Medulla oblongata (tissue), 1 donor: ENCODE data around the gene CTRB2.
"Not testable (repeated sequence)": the region's sequence is repeated elsewhere in the genome, so short reads cannot be mapped to it uniquely, and the experiment has no call there.

Source experiments
- DNase-seq: peaks from one replicate; pipeline ENCODE4 v3.0.0-alpha.2; 2015; ENCODE audit errors: extremely low spot score

Gene CTRB2

DNA sequence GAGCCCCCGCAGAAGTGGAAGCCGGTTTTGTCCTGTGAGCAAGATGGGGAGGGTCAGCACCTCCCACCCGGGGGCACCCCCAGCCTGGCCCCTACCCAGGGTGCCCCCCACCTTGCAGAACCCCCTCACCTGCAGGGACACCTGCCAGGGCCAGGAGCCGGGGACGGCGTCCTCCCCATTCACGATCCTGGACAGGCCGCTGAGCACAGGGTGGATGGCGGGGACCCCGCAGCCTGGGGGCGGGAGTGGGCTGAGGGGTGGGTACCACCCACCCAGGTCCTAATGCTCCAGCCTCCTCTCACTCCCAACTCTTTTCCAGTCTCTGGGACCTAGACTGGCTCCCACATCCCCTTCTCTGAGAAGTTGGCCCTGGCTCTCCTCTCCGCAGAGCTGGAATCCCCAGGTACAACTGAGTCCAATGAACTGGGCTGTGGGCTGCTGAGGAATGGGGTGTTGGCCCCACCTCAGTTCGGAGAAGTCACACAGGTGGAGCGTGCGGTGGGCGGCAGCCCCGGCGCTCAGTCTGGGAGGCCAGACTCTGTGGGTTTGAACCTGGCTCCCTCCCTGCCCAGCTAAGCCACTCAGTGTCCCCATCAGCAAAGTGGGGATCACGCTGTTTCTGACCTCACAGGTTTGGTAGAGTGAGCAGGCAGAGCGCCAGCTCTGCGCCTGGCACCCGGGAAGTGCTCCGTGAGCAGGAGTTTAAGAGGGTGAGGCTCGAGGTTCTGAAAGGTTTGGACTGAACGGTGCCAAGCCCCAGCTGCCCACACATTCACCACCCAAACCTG is 806 bp downstream of the CTRB2 start:
- DNase-seq, result not testable (repeated sequence)

DNA sequence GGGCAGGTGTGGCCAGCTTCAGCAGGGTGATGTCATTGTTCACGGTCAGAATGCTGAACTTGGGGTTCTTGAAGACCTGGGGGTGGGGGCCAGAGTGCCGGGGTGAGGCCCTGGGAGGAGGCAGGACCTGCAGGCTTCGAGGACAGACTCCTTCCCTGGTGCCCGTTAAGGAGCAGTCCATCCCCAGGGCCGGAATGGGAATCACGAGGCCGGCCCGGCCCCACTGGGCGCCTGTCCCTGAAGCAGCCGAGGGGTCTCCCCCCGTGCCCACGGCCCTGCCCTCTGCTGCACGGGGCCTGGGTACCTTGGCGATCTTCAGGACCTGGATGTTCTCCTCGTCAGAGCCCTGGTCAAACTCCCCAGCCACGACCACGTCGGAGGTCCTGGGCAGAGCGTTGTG is 1.5 kb downstream of the CTRB2 start:
- DNase-seq, result not testable (repeated sequence)

DNA sequence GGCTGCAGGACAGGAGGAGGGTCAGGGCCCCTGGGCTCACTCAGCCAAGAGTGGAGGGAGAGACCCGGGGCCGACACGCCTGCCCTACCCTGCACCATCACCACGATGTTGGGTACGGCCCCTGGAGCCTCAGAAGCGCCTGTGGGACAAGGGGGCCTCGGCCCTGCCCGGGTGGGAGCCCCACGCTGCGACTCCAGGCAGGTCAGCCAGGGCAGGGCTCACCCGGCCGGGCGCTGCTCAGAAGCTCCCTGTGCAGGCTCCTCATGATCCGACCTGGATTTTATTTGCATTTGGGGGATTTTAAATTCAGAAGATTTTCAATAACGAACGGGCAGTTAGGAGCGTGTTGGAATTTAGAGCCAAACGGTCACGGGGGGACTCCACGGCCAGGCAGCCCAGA is 2.1 kb downstream of the CTRB2 start:
- not testable (repeated sequence) for DNase-seq

DNA sequence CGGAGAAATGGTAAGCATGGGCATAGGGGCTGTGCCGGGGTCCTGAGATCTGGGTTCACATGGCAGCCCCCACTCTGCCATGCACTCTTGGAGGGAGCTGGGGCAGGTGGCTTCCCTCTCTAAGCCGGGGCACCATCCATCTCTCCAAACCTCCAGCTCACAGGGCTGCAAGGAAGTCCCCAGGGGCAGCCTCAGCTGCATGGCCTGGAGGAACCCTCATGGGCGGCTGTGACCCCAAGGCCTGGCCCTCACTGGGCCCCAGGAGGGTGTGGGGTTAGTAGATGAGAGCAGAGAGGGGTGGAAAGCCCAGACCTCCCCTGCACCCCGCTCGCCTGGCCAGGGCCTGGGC is 2.6 kb downstream of the CTRB2 start:
- no peak for DNase-seq

DNA sequence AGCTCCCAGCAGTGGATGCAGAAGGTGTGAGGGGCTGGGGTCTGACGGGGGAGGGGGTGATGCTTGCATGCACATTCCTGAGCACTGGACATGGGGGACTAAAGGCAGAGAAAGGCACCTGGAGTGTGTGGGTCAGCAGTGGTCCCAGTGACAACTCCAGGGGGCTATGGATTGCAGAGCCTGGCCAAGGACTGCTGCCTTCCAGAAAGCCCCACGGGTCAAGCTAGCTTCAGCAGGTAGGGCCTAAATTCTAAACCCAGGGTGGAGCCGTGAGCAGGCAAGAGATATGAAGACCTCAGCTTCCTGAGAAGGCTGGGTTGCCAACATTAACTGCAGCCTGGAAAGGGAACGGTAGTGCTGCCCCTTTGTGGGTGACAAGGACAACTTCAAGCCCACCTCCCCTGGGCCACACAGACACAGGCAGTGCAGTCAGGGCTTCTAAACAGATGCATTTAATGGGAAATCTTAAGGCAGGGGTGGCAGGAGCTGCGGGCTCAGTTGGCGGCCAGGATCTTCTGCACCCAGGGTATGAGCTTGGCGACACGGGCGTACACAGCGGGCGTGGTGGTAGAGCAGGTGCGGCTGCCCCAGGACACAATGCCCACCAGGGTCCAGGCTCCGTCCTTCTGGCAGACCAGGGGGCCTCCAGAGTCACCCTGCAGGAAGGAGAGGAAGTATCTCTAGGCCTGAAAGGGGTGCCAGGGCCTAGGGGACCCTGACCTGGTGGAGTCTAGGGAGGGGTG is 3.1 kb downstream of the CTRB2 start:
- no peak for DNase-seq

DNA sequence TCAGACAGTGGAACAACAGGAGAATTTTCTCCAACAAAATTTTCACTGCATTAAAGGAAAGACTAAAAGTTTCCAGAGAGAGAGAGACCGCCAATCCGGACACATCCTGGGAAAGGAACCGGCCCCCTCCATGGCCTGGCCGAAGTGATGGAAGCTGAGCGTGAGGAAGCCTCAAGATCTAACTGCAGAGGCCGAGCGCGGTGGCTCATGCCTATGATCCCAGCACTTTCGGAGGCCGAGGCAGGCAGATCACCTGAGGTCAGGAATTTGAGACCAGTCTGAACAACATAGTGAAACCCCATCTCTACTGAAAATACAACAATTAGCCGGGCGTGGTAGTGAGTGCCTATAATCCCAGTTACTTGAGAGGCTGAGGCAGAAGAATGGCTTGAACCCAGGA is 3.9 kb downstream of the CTRB2 start:
- DNase-seq, result no peak

DNA sequence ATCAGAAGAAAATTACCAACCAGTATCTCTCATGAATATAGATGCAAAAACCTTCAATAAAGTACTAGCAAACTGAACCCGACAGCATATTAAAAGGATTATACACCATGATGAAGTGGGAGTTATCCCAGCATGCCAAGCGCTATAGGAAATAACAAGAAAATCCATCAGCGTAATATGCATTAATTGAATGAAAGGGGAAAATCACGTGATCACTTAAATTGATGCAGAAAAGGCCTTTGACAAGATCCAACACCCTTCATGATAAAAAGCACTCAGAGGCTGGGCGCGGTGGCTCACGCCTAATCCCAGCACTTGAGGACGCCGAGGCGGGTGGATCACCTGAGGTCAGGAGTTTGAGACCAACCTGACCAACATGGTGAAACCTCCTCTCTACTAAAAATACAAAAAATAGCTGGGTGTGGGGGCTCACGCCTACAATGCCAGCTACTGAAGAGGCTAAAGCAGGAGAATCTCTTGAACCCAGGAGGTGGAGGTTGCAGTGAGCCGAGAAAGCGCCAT is 4.8 kb downstream of the CTRB2 start:
- no peak for DNase-seq

DNA sequence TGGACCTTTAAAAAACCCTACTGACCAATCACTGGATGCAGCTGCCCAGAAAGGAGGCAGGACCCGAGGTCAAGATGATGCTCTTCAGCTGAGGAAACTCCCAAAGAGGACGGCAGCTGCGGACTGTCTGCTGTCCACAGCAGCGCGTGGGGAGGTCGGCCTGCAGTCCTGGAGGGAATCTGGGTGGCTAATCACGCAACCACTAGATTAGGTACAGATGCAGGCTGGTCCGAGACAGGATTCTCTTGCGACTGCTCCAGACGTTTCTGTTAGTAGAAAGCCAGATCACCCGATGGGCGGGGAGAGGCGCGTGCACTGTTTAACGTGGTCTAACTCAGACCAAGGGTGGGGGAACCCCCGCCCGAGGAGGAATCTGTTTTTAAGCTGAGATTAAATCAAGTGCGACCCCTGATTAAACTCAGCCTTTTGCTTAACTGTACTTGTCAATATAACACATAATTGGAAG is 8.8 kb downstream of the CTRB2 start:
- DNase-seq, result no peak

DNA sequence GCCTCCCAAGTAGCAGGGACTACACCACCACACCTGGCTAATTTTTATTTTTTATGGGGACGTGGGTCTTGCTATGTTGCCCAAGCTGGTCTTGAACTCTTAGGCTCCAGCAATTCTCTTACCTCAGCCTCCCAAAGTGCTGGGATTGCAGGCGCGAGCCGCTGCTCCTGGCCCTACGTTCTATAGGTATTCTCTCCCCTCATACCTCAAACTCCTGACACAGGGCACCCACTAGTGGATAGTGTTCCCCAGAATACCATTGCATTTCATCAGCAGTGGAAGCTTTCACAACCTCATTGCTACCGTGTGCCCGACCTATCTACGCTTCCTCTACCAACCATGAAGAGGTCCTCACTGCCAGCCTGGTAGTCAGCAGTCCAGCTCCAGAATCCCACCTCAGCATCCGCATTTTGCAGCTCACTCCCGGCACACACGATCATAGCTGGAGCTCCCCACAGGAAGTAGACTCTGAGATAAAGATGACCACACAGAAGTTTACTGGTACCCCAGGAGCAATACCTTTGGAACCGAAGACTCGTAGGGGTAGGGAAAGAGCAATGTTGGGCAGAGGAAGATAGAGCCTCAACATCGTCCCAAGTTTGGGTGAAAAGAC is 9.3 kb downstream of the CTRB2 start:
- DNase-seq, result no peak

DNA sequence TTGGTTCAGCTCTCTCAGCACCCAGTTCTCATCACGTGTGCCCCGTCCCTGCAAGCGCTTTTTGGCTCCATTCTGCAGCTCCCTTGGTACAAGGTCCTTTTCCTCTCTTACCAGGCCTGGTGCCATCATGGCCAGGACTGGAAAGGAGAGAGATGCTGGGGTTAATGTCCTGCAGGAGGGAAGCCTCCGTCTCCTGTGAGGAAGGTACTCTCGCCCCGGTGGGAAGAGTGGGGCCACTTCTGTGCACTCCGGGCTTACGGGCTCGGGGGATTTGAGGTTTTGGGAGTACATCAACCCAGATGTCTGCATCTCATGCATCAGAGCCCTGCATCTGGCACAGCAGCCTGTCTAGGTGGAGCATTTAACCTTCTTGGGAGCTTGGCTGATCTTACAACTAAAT is 10.1 kb downstream of the CTRB2 start:
- DNase-seq, result no peak

DNA sequence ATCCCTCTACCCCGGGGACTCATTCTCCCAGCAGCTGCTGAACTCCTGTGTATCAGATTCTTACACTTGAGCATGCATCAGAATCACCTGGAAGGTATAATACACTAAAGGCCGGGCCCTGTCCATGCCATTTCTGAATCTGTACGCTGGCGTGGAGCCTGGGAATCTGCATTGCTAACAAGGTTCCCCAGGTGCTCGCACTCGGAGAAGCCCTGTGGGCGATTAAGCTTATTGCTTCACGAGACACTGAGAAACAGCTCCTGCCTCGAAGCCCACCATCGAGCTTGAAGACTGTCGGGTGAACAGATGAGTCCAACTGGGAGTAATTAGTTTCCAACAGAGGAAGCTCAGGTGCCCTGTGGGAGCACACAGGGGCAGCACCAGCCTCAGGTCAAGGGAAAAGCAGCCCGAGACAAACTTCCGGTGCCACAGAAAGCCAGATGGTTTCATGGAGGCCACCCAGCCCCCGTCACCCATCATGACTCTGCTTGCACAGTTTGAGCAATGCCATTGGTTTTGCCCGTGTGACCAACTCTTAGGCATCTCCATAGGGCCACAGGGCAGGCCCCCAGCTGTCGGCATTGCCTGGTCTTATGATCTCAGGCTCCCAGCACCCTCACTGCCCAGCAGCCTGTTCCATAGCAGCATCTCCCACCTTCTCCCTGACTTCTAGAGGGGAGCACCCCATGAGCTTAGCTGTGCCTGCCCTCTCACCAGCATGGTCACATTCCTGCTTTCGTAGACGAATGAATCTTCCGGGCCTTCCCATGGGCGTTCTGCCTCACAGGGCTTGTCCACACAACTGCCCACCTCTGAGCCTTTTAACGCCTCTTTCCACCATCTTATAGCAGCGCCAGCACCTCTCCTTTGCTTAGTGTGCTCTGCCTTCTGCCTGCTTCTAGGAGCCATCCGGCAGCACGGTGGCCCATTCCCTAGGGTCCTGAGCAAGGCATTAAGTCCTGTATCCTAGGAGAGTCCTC is 10.9 kb downstream of the CTRB2 start:
- DNase-seq, result no peak

DNA sequence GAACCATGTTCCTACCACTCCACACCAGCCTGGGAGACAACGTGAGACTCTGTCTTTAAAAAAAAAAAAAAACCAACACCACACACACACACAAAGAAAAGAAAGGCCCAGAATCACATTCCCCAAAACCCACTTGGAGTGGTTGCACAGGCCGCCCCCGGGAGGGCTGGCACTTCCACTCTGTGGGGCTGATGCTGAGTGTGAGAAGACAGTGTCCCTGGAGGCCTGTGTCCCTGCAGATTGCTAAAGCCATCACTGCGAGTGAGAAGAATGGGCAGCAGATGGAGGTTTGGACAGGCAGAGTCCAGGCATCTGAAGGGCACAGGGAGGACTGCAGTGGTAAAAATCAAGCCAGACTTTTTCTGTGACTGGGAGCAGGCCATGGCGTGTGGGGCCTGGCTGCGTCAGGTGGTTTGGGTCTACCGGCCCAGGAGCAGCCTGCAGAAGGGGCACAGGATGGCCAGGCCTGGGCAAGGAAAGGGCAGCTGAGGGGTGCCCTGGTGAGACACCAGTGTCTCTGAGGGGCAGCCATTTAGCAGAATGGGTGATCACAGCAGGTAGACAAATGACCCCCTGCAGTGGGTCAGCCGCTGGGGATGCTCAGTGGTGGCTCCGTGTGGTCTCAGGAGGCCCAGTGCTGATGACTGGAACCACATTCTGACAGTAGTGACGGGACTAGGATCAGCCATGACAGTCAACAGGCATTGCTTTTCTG is 13.1 kb downstream of the CTRB2 start:
- no peak for DNase-seq

DNA sequence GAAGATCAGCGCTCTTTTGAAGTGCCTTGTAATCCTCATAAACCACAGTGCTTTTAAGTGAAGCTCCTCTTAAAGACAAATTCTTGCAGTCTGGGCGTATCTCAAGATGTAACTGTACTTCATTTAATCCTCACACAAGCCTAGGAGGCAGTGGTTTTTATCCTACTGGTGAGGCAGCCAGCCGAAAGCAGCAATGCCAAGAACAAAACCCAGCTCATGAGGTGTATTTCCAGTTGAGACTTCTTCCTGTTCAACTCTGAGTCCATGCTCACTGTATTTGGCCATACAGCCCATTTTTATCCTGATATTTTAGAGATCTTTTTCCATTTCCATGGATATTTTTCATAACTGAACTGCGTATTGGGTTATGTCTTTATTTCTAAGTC is 13.7 kb downstream of the CTRB2 start:
- no peak for DNase-seq

DNA sequence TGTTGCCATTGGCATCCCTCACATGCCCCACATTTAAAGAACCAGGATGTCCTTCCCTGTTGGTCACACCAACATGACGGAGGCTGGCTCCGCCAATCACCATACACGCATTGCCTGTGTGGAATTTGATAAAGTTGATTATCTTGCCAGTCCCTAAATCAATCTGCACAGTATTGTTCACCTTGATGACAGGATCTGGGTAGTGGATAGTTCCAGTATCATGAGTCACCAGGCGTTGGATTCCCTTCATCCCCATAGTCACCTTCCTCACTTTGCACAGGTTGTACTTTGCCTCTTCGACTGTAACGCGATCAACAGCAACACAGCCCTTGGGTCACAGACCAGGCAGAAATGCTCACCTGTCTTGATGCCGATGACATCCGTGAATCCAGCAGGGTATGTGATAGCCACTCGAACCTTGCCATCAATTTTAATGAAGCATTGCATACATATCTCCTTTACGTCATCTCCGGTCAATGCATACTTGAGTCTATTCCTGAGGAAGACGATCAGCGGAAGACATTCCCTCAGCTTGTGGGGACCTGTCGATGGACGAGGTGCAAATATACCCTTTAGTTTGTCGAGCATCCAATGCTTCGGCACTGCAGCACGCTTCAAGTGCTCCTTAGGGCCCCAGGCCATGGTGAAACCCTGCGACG is 14.2 kb downstream of the CTRB2 start:
- DNase-seq, result no peak

DNA sequence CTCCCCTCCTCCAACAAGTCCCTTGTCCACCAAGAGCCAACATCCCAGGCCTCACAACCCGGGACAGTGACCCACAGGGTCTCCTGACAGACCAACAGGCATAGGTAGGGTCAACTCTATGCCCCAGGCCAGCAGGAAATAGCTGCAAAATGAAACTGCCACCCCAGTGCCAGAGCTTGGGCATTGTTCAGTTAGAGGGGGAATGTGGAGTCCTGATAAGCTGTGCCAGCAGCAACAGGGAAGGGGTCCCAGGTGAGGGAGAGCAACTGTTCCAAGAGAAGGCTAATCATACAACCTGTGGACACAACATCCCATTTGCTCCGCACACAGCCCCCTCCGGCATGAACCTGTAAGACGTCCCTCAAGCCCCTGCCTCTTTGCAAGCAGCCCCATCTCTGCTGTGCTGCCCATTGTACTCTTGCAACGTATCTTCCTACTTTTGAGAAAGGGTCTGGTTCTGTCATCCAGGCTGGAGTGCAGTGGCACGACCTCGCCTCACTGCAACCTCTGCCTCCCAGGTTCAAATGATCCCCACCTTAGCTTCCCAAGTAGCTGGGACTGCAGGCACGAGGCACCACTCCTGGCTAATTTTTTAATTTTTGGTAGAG is 17.2 kb downstream of the CTRB2 start:
- DNase-seq, result no peak

DNA sequence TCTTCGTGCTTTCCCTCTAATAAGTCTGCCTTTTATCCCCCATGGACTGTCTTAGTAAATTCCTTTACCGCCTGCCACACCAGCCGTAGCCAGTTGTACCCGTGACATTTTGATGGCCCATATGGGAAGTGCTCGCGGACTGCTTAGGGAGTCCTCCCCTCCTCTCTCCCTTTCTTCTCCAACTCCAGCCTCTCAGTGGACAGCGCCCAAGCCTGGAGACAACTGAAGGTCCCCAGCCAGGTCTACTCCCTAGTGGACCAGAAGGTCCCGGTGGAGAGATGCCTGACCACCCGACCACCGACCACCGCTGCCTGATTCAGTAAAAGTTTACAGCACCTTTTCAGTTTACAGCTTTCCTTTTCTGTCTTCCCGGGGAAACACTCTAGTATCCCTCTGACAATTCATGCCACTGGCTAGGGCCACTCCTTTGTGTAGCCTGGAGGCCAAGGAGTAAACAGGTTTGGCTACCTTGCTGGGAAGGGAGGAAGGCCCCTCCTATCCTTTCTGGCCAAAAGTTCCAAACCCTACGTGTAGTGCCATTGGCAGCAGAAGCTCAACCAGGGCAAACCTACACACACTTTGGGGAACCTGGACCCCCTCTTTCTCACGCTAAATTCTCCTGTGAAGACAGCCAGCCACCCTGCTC is 18.0 kb downstream of the CTRB2 start:
- no peak for DNase-seq

DNA sequence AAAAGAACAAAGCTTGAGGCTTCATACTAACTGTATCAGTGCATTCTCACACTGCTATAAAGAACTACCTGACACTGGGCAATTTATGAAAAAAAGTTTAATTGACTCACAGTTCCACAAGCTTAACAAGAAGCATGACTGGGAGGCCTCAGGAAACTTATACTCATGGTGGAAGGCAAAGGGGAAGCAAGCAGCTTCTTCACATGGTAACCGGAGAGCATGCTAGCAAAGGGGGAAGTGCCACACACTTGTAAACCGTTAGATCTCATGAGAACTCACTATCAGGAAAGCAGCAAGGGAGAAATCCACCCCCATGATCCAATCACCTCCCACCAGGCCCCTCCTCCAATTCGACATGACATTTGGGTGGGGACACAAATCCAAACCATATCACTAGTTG is 25.3 kb downstream of the CTRB2 start:
- DNase-seq, result no peak

DNA sequence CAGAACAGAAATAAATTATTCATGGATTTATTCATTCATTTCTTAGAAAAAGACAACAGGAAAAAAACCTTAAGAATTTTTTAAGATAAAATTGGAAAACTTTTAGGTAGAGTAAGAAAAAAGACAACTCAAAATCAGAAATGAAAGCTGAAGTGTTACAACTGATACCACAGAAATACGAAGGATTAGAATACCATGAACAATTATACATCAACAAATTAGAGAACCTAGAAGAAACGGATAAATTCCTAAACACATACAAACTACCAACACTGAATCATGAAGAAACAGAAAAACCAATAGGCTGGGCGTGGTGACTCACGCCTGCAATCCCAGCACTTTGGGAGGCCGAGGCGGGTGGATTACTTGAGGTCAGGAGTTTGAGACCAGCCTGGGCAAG is 27.8 kb downstream of the CTRB2 start:
- DNase-seq, result no peak

DNA sequence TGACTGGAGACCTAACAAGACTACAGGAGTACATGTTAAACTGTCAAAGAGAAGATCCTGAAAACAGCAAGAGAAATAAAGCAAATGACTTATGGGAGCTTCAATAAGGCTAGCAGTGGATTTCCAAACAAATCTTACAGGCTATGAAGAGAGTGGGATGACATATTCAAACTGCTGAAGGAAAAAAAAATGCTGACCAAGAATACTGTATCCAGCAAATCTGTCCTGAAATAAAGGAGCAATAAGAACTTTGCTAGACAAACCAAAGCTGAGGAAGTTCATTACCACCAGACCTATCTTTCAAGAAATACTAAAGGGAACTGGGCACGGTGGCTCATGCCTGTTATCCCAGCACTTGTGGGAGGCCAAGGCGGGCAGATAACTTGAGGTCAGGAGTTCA is 30.0 kb downstream of the CTRB2 start:
- DNase-seq, result no peak
